HepG2 (cell line): Measurements from ENCODE around the gene UPK1A. TPM values are rescaled to one million over a fixed set of nuclear protein-coding genes. Genes with fewer than 3 reads are reported as not detected.
A peak's percentile ranks its signal among the peaks of the same experiment; 100 is the strongest.

Source experiments
- DR1 ChIP-seq: sonication (generic); formaldehyde crosslinking; IDR thresholded peaks from 2 replicates; pipeline ENCODE4 v1.8.0; 2021; ENCODE audit warnings: mild to moderate bottlenecking, missing genetic modification reagents, inconsistent platforms
- FOXC1 ChIP-seq: sonication (generic); formaldehyde crosslinking; IDR thresholded peaks from 2 replicates; pipeline ENCODE4 v1.8.0; 2022; ENCODE audit warnings: mild to moderate bottlenecking, missing genetic modification reagents, borderline replicate concordance
- KDM1A ChIP-seq: IDR thresholded peaks from 2 replicates; pipeline ENCODE4 v1.6.1; 2016; ENCODE audit warnings: missing compliant biosample characterization
- SP1 ChIP-seq, 2 experiments: fragments of 450-650 bp in 1 of 2; sonication (generic) in 1 of 2; formaldehyde crosslinking in 1 of 2; IDR thresholded peaks; 2 replicates each; pipeline versions ENCODE4 v1.4.0 to v1.6.1; 2016 to 2020; ENCODE audit warnings: missing genetic modification reagents in 1 of 2
- TRAFD1 ChIP-seq: sonication (generic); formaldehyde crosslinking; IDR thresholded peaks from 2 replicates; pipeline ENCODE4 v1.5.1; 2020; ENCODE audit warnings: missing genetic modification reagents, mild to moderate bottlenecking, borderline replicate concordance
- ZBTB10 ChIP-seq: sonication (generic); formaldehyde crosslinking; IDR thresholded peaks from 2 replicates; pipeline ENCODE4 v1.4.0; 2020; ENCODE audit warnings: missing genetic modification reagents, borderline replicate concordance
- ZBTB37 ChIP-seq: sonication (generic); formaldehyde crosslinking; IDR thresholded peaks from 2 replicates; pipeline ENCODE4 v1.4.0; 2020; ENCODE audit warnings: mild to moderate bottlenecking, missing genetic modification reagents
- ZNF264 ChIP-seq: sonication (generic); formaldehyde crosslinking; IDR thresholded peaks from 2 replicates; pipeline ENCODE4 v1.4.0; 2020; ENCODE audit warnings: missing genetic modification reagents
- ZNF543 ChIP-seq: sonication (generic); formaldehyde crosslinking; IDR thresholded peaks from 2 replicates; pipeline ENCODE4 v1.4.0; 2020; ENCODE audit warnings: mild to moderate bottlenecking, missing genetic modification reagents
- ZNF547 ChIP-seq: sonication (generic); formaldehyde crosslinking; IDR thresholded peaks from 2 replicates; pipeline ENCODE4 v1.5.1; 2020; ENCODE audit warnings: mild to moderate bottlenecking, missing genetic modification reagents
- ZNF770 ChIP-seq: sonication (generic); formaldehyde crosslinking; IDR thresholded peaks from 2 replicates; pipeline ENCODE4 v1.5.0; 2020; ENCODE audit warnings: mild to moderate bottlenecking, missing genetic modification reagents
- ZNF891 ChIP-seq: sonication (generic); formaldehyde crosslinking; IDR thresholded peaks from 2 replicates; pipeline ENCODE4 v1.5.0; 2020; ENCODE audit warnings: mild to moderate bottlenecking, missing genetic modification reagents
- polyA plus RNA-seq, 8 experiments: library from polyadenylated mRNA; depleted of rRNA in 3 of 8; stranded (reverse) in 7 of 8; unstranded in 1 of 8; fragments of >200 nt; fragmentation: Illumina TruSeq in 4 of 8; extraction: Trizol in 4 of 8; gene quantifications; 2 replicates each; pipeline versions ENCODE4 v1.2.1 to v1.2.3, GENCODE V29; 2011 to 2016; ENCODE audit warnings: low read depth in 4 of 8, missing spikeins in 1 of 8, mixed read lengths in 1 of 8; ENCODE audit not compliant: insufficient read depth in 1 of 8
- total RNA-seq, 5 experiments: library from RNA; depleted of rRNA; stranded (reverse); fragments of >200 nt; fragmentation: Illumina TruSeq; extraction: Trizol; gene quantifications; 2 replicates each; pipeline ENCODE4 v1.2.3, GENCODE V29; 2016; ENCODE audit warnings: low read depth in 1 of 5
- TF ChIP-seq, protein P1 (sequence below): sonication (generic); formaldehyde crosslinking; IDR thresholded peaks from 2 replicates; pipeline ENCODE4 v1.8.0; 2022; ENCODE audit warnings: low read depth, missing genetic modification reagents
- TF ChIP-seq, protein P2 (sequence below): sonication (generic); formaldehyde crosslinking; IDR thresholded peaks from 2 replicates; pipeline ENCODE4 v1.4.0; 2020; ENCODE audit warnings: missing genetic modification reagents
- TF ChIP-seq, protein P3 (sequence below): IDR thresholded peaks from 2 replicates; pipeline ENCODE4 v1.6.1; 2016; ENCODE audit warnings: missing genetic modification reagents, missing compliant biosample characterization

The UPK1A gene
- total and polyA plus RNA-seq, 2 of the 13 experiments (the other 11 are each of a cell fraction or from before 2014, with no cell fraction given) = 2.9 TPM; not detected in 1

DNA sequence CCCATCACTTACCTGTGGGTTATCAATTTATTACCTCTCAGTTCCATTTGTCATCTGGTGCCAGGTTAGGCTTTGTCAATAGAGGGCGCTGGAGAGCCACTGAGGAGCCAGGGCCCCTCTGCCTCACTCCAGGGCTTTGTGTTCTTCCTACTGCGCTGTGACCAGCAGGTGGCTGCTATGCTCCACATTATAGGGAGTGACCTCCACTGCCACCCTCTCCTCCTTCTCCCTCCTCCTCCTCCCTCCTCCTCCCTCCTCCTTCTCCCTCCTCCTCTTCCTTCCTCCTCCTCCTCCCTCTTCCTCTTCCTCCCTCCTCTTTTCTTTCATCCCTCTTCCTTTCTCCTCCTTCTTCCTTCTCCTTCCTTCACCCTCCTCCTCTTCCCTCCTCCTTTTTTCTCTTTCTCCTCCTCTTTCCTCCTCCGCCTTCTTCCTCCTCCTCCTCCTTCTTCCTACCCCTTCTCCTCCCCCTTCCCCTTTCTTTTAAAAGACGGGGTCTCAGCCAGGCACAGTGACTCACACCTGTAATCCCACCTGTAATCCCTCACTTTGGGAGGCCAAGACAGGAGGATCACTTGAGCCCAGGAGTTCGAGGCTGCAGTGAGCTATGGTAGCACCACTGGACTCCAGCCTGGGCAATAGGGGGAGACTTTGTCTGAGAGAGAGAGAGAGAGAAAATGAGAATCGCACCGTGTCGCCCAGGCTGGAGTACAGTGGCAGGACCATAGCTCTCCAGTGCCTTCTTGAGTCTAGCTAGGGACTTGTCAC is 27.7 kb downstream of the UPK1A start (continued):
- TF ChIP-seq ZNF543 (CRISPR knock-in tag) = no peak
- TF ChIP-seq ZNF264 (CRISPR knock-in tag) = no peak
- TF ChIP-seq, protein P1, sequence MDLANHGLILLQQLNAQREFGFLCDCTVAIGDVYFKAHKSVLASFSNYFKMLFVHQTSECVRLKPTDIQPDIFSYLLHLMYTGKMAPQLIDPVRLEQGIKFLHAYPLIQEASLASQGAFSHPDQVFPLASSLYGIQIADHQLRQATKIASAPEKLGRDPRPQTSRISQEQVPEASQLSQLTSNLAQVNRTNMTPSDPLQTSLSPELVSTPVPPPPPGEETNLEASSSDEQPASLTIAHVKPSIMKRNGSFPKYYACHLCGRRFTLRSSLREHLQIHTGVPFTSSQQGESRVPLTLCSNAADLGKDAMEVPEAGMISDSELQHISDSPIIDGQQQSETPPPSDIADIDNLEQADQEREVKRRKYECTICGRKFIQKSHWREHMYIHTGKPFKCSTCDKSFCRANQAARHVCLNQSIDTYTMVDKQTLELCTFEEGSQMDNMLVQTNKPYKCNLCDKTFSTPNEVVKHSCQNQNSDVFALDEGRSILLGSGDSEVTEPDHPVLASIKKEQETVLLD = no peak
- no peak for TF ChIP-seq TRAFD1 (CRISPR knock-in tag)
- TF ChIP-seq, protein P2, sequence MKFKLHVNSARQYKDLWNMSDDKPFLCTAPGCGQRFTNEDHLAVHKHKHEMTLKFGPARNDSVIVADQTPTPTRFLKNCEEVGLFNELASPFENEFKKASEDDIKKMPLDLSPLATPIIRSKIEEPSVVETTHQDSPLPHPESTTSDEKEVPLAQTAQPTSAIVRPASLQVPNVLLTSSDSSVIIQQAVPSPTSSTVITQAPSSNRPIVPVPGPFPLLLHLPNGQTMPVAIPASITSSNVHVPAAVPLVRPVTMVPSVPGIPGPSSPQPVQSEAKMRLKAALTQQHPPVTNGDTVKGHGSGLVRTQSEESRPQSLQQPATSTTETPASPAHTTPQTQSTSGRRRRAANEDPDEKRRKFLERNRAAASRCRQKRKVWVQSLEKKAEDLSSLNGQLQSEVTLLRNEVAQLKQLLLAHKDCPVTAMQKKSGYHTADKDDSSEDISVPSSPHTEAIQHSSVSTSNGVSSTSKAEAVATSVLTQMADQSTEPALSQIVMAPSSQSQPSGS = peak; percentile 25; the same call in 1 of the 2 replicates
- TF ChIP-seq ZNF547 (CRISPR knock-in tag) = peak; percentile 35; the same call in 1 of the 2 replicates
- no peak for TF ChIP-seq DR1 (CRISPR knock-in tag)
- TF ChIP-seq ZNF770 (CRISPR knock-in tag) = peak; percentile 79; the same call in 1 of the 2 replicates
- TF ChIP-seq, protein P3, sequence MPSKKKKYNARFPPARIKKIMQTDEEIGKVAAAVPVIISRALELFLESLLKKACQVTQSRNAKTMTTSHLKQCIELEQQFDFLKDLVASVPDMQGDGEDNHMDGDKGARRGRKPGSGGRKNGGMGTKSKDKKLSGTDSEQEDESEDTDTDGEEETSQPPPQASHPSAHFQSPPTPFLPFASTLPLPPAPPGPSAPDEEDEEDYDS (CRISPR knock-in tag) = no peak
- TF ChIP-seq ZBTB10 = no peak
- TF ChIP-seq SP1 (IDR thresholded peaks at IDR 0.05) = no peak
- TF ChIP-seq SP1 (CRISPR knock-in tag; IDR thresholded peaks at IDR 0.05) = no peak; the same call in 1 of the 2 replicates
- TF ChIP-seq ZBTB37 (CRISPR knock-in tag) = no peak
- no peak for TF ChIP-seq KDM1A
- TF ChIP-seq FOXC1 (CRISPR knock-in tag) = no peak
- no peak for TF ChIP-seq ZNF891 (CRISPR knock-in tag)
